NT2/D1 (cell line): ENCODE results near the gene SLC16A1.

Experiments
- YY1 ChIP-seq: IDR thresholded peaks from 2 replicates; pipeline ENCODE4 v1.6.1; 2011; ENCODE audit not compliant: insufficient read length, insufficient read depth
- ZNF274 ChIP-seq: IDR thresholded peaks from 2 replicates; pipeline ENCODE4 v1.6.1; 2011; ENCODE audit warnings: mild to moderate bottlenecking, low read depth, low read length

DNA sequence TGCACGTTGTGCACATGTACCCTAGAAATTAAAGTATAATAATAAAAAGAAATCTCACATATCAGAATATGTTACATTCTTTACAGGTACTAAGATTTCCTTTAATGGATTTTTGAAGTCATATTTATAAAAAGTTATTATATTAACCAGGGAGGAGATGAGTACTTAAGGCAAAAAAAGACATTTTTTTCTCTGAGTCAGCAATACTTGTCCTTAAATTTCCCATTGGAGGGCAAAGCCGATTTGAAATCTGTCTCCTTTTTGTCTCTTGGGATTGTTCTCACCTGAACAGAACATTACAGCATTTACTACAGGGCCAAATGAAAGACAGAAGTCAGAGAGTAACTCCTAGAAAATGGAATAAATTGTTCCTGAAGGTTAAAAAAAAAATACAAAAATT lies 26.3 kb upstream of the SLC16A1 start:
- TF ChIP-seq ZNF274: no peak
- TF ChIP-seq YY1: no peak
